H1 (cell line): ENCODE measurements around the gene ARL6IP1. TPM values are rescaled to one million over a fixed set of nuclear protein-coding genes. Genes with fewer than 3 reads are reported as not detected.
A peak's percentile ranks its signal among the peaks of the same experiment; 100 is the strongest.
"Not testable (repeated sequence)": the region's sequence is repeated elsewhere in the genome, so short reads cannot be mapped to it uniquely, and the experiment has no call there.

Experiments
- CTCF ChIA-PET: fragments of 300-600 bp; sonication (Branson Sonifier 250); formaldehyde crosslinking; loops from one replicate; lab custom pipeline; 2021; ENCODE audit not compliant: partially characterized antibody; lab: Charles Lee
- POLR2A ChIA-PET: fragments of 300-600 bp; sonication (Branson Sonifier 250); formaldehyde crosslinking; loops from one replicate; lab custom pipeline; 2021; ENCODE audit warnings: inconsistent platforms; ENCODE audit not compliant: partially characterized antibody; lab: Charles Lee
- DNase-seq, 2 experiments: peaks; one replicate each; pipeline versions ENCODE4 v3.0.0 to v3.0.0-alpha.2; 2010 to 2022; ENCODE audit warnings: low spot score in 2 of 2, low read depth in 1 of 2, mixed read lengths in 1 of 2
- FAIRE-seq: peaks from 2 replicates; lab custom pipeline; 2011; peaks lifted over from hg19 to GRCh38; lab: Jason Lieb, UNC
- H2AFZ ChIP-seq: 2 replicates; pipeline ENCODE4 v1.8.1; 2012; ENCODE audit warnings: low read length, inconsistent platforms
- H2AK5ac ChIP-seq: 2 replicates; pipeline ENCODE4 v1.6.1; 2013; ENCODE audit warnings: low read depth, low read length
- H2BK120ac ChIP-seq: replicated peaks from 2 replicates; pipeline ENCODE3; 2013; ENCODE audit warnings: low read depth, low read length, inconsistent platforms
- H2BK12ac ChIP-seq: 2 replicates; pipeline ENCODE4 v1.6.1; 2013; ENCODE audit warnings: low read depth, low read length
- H2BK15ac ChIP-seq: 2 replicates; pipeline ENCODE4 v1.6.1; 2013; ENCODE audit warnings: low read length
- H2BK20ac ChIP-seq: 2 replicates; pipeline ENCODE4 v1.6.1; 2013; ENCODE audit warnings: low read length
- H2BK5ac ChIP-seq: 2 replicates; pipeline ENCODE4 v1.6.1; 2013; ENCODE audit warnings: low read depth, low read length
- H3K14ac ChIP-seq: 2 replicates; pipeline ENCODE4 v1.6.1; 2013; ENCODE audit warnings: inconsistent platforms; ENCODE audit not compliant: insufficient read length
- H3K18ac ChIP-seq: 2 replicates; pipeline ENCODE4 v1.6.1; 2013; ENCODE audit warnings: low read length; ENCODE audit errors: extremely low read depth
- H3K23ac ChIP-seq: 2 replicates; pipeline ENCODE4 v1.6.1; 2013; ENCODE audit warnings: inconsistent platforms; ENCODE audit not compliant: insufficient read length
- H3K23me2 ChIP-seq: 2 replicates; pipeline ENCODE4 v1.6.1; 2013; ENCODE audit warnings: low read depth, low read length
- H3K27ac ChIP-seq: 2 replicates; pipeline ENCODE4 v1.6.1; 2011; ENCODE audit warnings: low read depth, low read length, inconsistent platforms
- H3K27me3 ChIP-seq, 4 experiments: replicated peaks in 1 of 4; 1 replicate in 1 of 4; 2 replicates in 3 of 4; pipeline versions ENCODE4 v1.6.1 to v1.8.1; 2011 to 2013; ENCODE audit warnings: low read length in 3 of 4, mild to moderate bottlenecking in 3 of 4, inconsistent platforms in 2 of 4, mixed read lengths in 2 of 4, moderate library complexity in 1 of 4; ENCODE audit not compliant: control insufficient read depth in 3 of 4, insufficient read depth in 3 of 4; ENCODE audit errors: extremely low read depth in 1 of 4
- H3K36me3 ChIP-seq, 4 experiments: 2 replicates each; pipeline versions ENCODE4 v1.6.1 to v1.8.1; 2011 to 2013; ENCODE audit warnings: mild to moderate bottlenecking in 4 of 4, low read length in 3 of 4, moderate library complexity in 2 of 4, control low read depth in 1 of 4, inconsistent platforms in 1 of 4; ENCODE audit not compliant: insufficient read depth in 4 of 4, control insufficient read depth in 2 of 4
- H3K4ac ChIP-seq: replicated peaks from 2 replicates; pipeline ENCODE3; 2013; ENCODE audit warnings: low read length, low read depth, mixed read lengths, inconsistent platforms; ENCODE audit not compliant: insufficient read length
- H3K4me1 ChIP-seq, 4 experiments: replicated peaks in 1 of 4; 1 replicate in 1 of 4; 2 replicates in 3 of 4; pipeline versions ENCODE4 v1.6.1 to v1.8.1; 2011 to 2013; ENCODE audit warnings: low read length in 3 of 4, inconsistent platforms in 2 of 4, mixed read lengths in 1 of 4; ENCODE audit not compliant: insufficient read depth in 4 of 4, control insufficient read depth in 3 of 4
- H3K4me2 ChIP-seq, 2 experiments: 2 replicates each; pipeline versions ENCODE4 v1.6.1 to v1.8.1; 2011 to 2013; ENCODE audit warnings: low read depth in 2 of 2, low read length in 2 of 2, control low read depth in 1 of 2, inconsistent platforms in 1 of 2, mild to moderate bottlenecking in 1 of 2; ENCODE audit not compliant: insufficient read depth in 1 of 2
- H3K4me3 ChIP-seq, 4 experiments: fragments of 200-600, 300-600 bp in 1 of 4; sonication (generic), shearing (Covaris generic), sonication (Bioruptor Twin) in 1 of 4; 2 replicates each; pipeline versions ENCODE4 v1.5.1 to v1.8.1; 2011 to 2016; ENCODE audit warnings: low read length in 4 of 4, low read depth in 3 of 4, control low read depth in 2 of 4, inconsistent platforms in 2 of 4, mild to moderate bottlenecking in 2 of 4, mixed read lengths in 1 of 4, moderate library complexity in 1 of 4; ENCODE audit not compliant: insufficient read depth in 2 of 4; ENCODE audit errors: extremely low read depth in 1 of 4
- H3K56ac ChIP-seq: replicated peaks from 2 replicates; pipeline ENCODE3; 2013; ENCODE audit warnings: low read depth, mild to moderate bottlenecking, mixed read lengths, low read length, inconsistent platforms; ENCODE audit not compliant: insufficient read length
- H3K79me1 ChIP-seq: 2 replicates; pipeline ENCODE4 v1.6.1; 2013; ENCODE audit warnings: low read depth, low read length, control low read depth
- H3K79me2 ChIP-seq, 2 experiments: 2 replicates each; pipeline versions ENCODE4 v1.6.1 to v1.8.1; 2012 to 2013; ENCODE audit warnings: low read length in 2 of 2, mild to moderate bottlenecking in 2 of 2, inconsistent platforms in 1 of 2; ENCODE audit not compliant: insufficient read depth in 2 of 2, control insufficient read depth in 1 of 2
- H3K9ac ChIP-seq, 4 experiments: replicated peaks in 1 of 4; 1 replicate in 1 of 4; 2 replicates in 3 of 4; pipeline versions ENCODE4 v1.6.1 to v1.8.1; 2011 to 2013; ENCODE audit warnings: low read depth in 3 of 4, low read length in 3 of 4, control low read depth in 2 of 4, mild to moderate bottlenecking in 2 of 4, moderate library complexity in 2 of 4, inconsistent platforms in 1 of 4; ENCODE audit errors: extremely low read depth in 1 of 4
- H3K9me3 ChIP-seq, 2 experiments: 2 replicates each; pipeline versions ENCODE4 v1.6.1 to v1.8.1; 2012 to 2013; ENCODE audit warnings: mild to moderate bottlenecking in 2 of 2, moderate library complexity in 2 of 2, control low read depth in 1 of 2, inconsistent platforms in 1 of 2, low read depth in 1 of 2, low read length in 1 of 2, mixed read lengths in 1 of 2; ENCODE audit not compliant: insufficient read depth in 2 of 2
- H4K20me1 ChIP-seq, 2 experiments: replicated peaks in 1 of 2; 2 replicates each; pipeline versions ENCODE3 to v1.8.1; 2011 to 2013; ENCODE audit warnings: inconsistent platforms in 2 of 2, low read length in 2 of 2, mild to moderate bottlenecking in 1 of 2; ENCODE audit not compliant: insufficient read depth in 2 of 2, control insufficient read depth in 1 of 2
- H4K5ac ChIP-seq: 2 replicates; pipeline ENCODE4 v1.6.1; 2013; ENCODE audit warnings: low read length, low read depth, mixed read lengths, inconsistent platforms; ENCODE audit not compliant: insufficient read length
- H4K8ac ChIP-seq: 2 replicates; pipeline ENCODE4 v1.8.0; 2013; ENCODE audit warnings: mild to moderate bottlenecking, moderate library complexity, low read length, inconsistent platforms; ENCODE audit not compliant: insufficient read depth; ENCODE audit errors: extremely low read depth
- H4K91ac ChIP-seq: replicated peaks from 2 replicates; pipeline ENCODE3; 2013; ENCODE audit warnings: low read length, mixed read lengths, inconsistent platforms; ENCODE audit not compliant: insufficient read length
- WGBS, 2 experiments: shearing (Covaris generic) in 1 of 2; methylation state at CpG; one replicate each; pipeline versions ENCODE4 v1.1.6 to v1.1.7; 2013 to 2015; ENCODE audit warnings: low lambda C conversion rate in 2 of 2, mixed read lengths in 2 of 2, inconsistent platforms in 1 of 2, low coverage in 1 of 2, missing lambda C conversion rate in 1 of 2; ENCODE audit not compliant: insufficient replicate concordance in 2 of 2, insufficient coverage in 1 of 2, insufficient read length in 1 of 2; ENCODE audit errors: extremely low coverage in 1 of 2, missing lambda C conversion rate in 1 of 2; 5-methylcytosine and 5-hydroxymethylcytosine counted together
- polyA plus RNA-seq, 7 experiments: library from polyadenylated mRNA; depleted of rRNA in 3 of 7; stranded (reverse) in 5 of 7; unstranded in 2 of 7; fragments of >200 nt in 5 of 7; fragments of 200-250 nt in 2 of 7; gene quantifications; 1 replicate in 5 of 7; 2 replicates in 1 of 7; 4 replicates in 1 of 7; pipeline versions ENCODE4 v1.2.1 to v1.2.3, GENCODE V29; 2011 to 2013; ENCODE audit warnings: missing spikeins in 2 of 7, mixed read lengths in 2 of 7
- total RNA-seq: library from RNA; stranded (reverse); fragmentation: NEBNext Ultra II Directional; extraction: Animal tissue kit (Norgen Biotek cat#: 25700); gene quantifications from 2 replicates; pipeline ENCODE4 v1.2.1, GENCODE V29; 2021

ARL6IP1 gene
- total and polyA plus RNA-seq, 2 of the 8 experiments (the other 6 are each of a cell fraction or from before 2014, with no cell fraction given) = 162 to 170 TPM

DNA sequence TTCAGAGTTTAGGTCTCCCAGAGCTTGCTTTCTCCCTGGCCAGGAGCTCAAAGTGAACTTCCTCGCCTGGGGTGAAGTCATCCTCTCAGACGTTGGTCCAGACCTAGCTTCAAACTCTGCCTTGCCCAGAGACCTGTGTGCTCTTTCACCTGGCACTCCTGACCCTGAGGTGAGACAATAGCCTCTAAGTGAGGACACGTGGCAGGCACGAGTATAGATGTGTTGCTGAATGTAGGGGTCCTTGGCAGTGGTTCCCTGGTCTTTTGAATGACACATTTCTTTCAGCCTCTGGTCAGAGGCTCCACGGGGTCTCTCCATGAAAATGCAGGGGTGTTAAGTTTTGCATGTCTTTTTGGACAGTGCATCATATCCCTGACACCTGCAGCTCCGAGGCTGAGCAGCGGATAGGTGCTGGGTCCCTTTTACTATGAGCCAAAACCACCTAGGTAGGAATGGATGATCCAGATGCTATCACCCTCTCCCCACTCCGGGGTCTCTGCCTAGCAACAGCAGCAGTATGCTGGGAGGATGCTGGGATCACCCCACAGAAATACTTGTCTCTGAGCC is 20.8 kb downstream of the ARL6IP1 start:
- H3K27ac ChIP-seq, H4K91ac ChIP-seq, H3K14ac ChIP-seq, H3K4me2 ChIP-seq, H2AFZ ChIP-seq, H2BK20ac ChIP-seq, H3K23ac ChIP-seq, H3K4ac ChIP-seq, H2BK5ac ChIP-seq, H3K18ac ChIP-seq, H3K23me2 ChIP-seq, H3K9me3 ChIP-seq, H3K56ac ChIP-seq, H4K5ac ChIP-seq, H2BK15ac ChIP-seq, POLR2A ChIA-PET, H2BK120ac ChIP-seq, H3K27me3 ChIP-seq, H3K4me3 ChIP-seq, H4K8ac ChIP-seq, H3K79me1 ChIP-seq, H3K4me1 ChIP-seq, FAIRE-seq, H3K9ac ChIP-seq, H2BK12ac ChIP-seq, CTCF ChIA-PET, H2AK5ac ChIP-seq: not testable (repeated sequence)
- DNase-seq = peak in 1 of 2 experiments; percentile 46
- H3K79me2 ChIP-seq = peaks cover 12 to 30% of the 10 kb centered on the region in 2 experiments
- H4K20me1 ChIP-seq = peaks cover 17 to 18% of the 10 kb centered on the region in 2 experiments
- WGBS, 2 experiments = 91% methylated on average over 8 of the region's 8 CpGs; no CpG with 5 or more reads in 1 of the 2 experiments
- peaks cover 17 to 33% (median 31%) of the 10 kb centered on the region in 4 experiments for H3K36me3 ChIP-seq

DNA sequence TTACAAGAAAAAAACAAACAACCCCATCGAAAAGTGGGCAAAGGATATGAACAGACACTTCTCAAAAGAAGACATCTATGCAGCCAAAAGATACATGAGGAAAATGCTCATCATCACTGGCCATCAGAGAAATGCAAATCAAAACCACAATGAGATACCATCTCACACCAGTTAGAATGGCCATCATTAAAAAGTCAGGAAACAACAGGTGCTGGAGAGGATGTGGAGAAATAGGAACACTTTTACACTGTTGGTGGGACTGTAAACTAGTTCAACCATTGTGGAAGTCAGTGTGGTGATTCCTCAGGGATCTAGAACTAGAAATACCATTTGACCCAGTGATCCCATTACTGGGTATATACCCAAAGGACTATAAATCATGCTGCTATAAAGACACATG is 23.7 kb downstream of the ARL6IP1 start:
- H3K79me2 ChIP-seq, POLR2A ChIA-PET, H3K14ac ChIP-seq, H3K27me3 ChIP-seq, H4K20me1 ChIP-seq, H4K8ac ChIP-seq, H3K9me3 ChIP-seq, CTCF ChIA-PET, H3K18ac ChIP-seq, H2BK12ac ChIP-seq, H3K79me1 ChIP-seq, H3K27ac ChIP-seq, H3K4ac ChIP-seq, H3K4me2 ChIP-seq, H3K4me3 ChIP-seq, FAIRE-seq, H2AFZ ChIP-seq, H4K91ac ChIP-seq, H2AK5ac ChIP-seq, H3K4me1 ChIP-seq, H3K9ac ChIP-seq, H3K23ac ChIP-seq, H3K36me3 ChIP-seq, H3K23me2 ChIP-seq, H4K5ac ChIP-seq, H2BK5ac ChIP-seq, H2BK120ac ChIP-seq, H3K56ac ChIP-seq, DNase-seq, H2BK15ac ChIP-seq, H2BK20ac ChIP-seq: not testable (repeated sequence)
- WGBS, 2 experiments = 83% methylated on average over 1 of the region's 1 CpG; no CpG with 5 or more reads in 1 of the 2 experiments
